HepG2 (cell line): ENCODE data around the gene TULP4. TPM values are rescaled to one million over a fixed set of nuclear protein-coding genes. Genes with fewer than 3 reads are reported as not detected.
"Not testable (repeated sequence)": the region's sequence is repeated elsewhere in the genome, so short reads cannot be mapped to it uniquely, and the experiment has no call there.

Experiments
- ATAC-seq: fragments of 200-7000 bp; cut with Tn5 transposase; 3 replicates; pipeline ENCODE4 v1.9.1; 2020; ENCODE audit warnings: mild to moderate bottlenecking, moderate library complexity
- BruUV-seq: library from RNA; stranded (reverse); fragments of 400-500 nt; replicated peaks from 2 replicates; lab custom pipeline; 2021; lab: Mats Ljungman, UMichigan
- CTCF ChIA-PET: fragments of 300-600 bp; formaldehyde crosslinking; extraction: SDS; loops from one replicate; lab custom pipeline; 2021; ENCODE audit warnings: low total read pairs, inconsistent platforms, low intra/inter-chr PET ratio; lab: Yijun Ruan, JAX
- POLR2A ChIA-PET: fragments of 350-600 bp; sonication (Branson Sonifier 250); formaldehyde crosslinking; loops from one replicate; lab custom pipeline; 2020; ENCODE audit warnings: antibody characterized with exemption, inconsistent platforms; lab: Yijun Ruan, JAX
- DNase-seq: peaks from one replicate; pipeline ENCODE4 v3.0.0-alpha.2; 2015; ENCODE audit warnings: low spot score
- FAIRE-seq: peaks from 3 replicates; lab custom pipeline; 2011; peaks lifted over from hg19 to GRCh38; lab: Jason Lieb, UNC
- H2AFZ ChIP-seq: one replicate; pipeline ENCODE4 v1.6.1; 2011; ENCODE audit warnings: low read length, inconsistent platforms
- H3K27ac ChIP-seq: fragments of 300-600 bp; 3 replicates; pipeline ENCODE4 v1.8.0; 2011; ENCODE audit warnings: mixed run types, mild to moderate bottlenecking, mixed read lengths, low read length, inconsistent platforms; ENCODE audit not compliant: insufficient read depth; ENCODE audit errors: extremely low read length
- H3K27me3 ChIP-seq, 2 experiments: fragments of 200-600 bp in 1 of 2; 2 replicates in 1 of 2; 3 replicates in 1 of 2; pipeline versions ENCODE4 v1.6.0 to v1.8.0; 2011; ENCODE audit warnings: low read length in 2 of 2, mild to moderate bottlenecking in 2 of 2, moderate library complexity in 2 of 2, inconsistent platforms in 1 of 2; ENCODE audit not compliant: insufficient read depth in 2 of 2, control insufficient read depth in 1 of 2
- H3K36me3 ChIP-seq, 2 experiments: fragments of 200-600 bp in 1 of 2; replicated peaks in 1 of 2; 2 replicates in 1 of 2; 3 replicates in 1 of 2; pipeline versions ENCODE4 v1.5.1 to v1.8.0; 2011; ENCODE audit warnings: low read length in 2 of 2, inconsistent platforms in 1 of 2; ENCODE audit not compliant: insufficient read depth in 2 of 2, control insufficient read depth in 1 of 2
- H3K4me1 ChIP-seq: 2 replicates; pipeline ENCODE4 v1.5.1; 2012; ENCODE audit warnings: low read length, inconsistent platforms; ENCODE audit not compliant: insufficient read depth
- H3K4me2 ChIP-seq: 2 replicates; pipeline ENCODE4 v1.6.0; 2011; ENCODE audit warnings: low read depth, low read length, inconsistent platforms
- H3K4me3 ChIP-seq, 3 experiments: fragments of 200-600 bp in 1 of 3; sonication (generic), shearing (Covaris generic) in 1 of 3; replicated peaks in 1 of 3; 2 replicates each; pipeline ENCODE4 v1.5.1; 2011 to 2016; ENCODE audit warnings: low read length in 3 of 3, inconsistent platforms in 2 of 3, low read depth in 2 of 3, mild to moderate bottlenecking in 2 of 3, control low read depth in 1 of 3, mixed read lengths in 1 of 3; ENCODE audit not compliant: insufficient read depth in 1 of 3
- H3K79me2 ChIP-seq: one replicate; pipeline ENCODE4 v1.6.1; 2011; ENCODE audit warnings: low read length, inconsistent platforms; ENCODE audit not compliant: insufficient read depth
- H3K9ac ChIP-seq: 2 replicates; pipeline ENCODE4 v1.6.0; 2011; ENCODE audit warnings: mild to moderate bottlenecking, low read depth, low read length, inconsistent platforms; ENCODE audit not compliant: insufficient read depth
- H3K9me3 ChIP-seq: 2 replicates; pipeline ENCODE4 v1.5.1; 2012; ENCODE audit warnings: mild to moderate bottlenecking, low read length
- H4K20me1 ChIP-seq: 2 replicates; pipeline ENCODE4 v1.6.0; 2011; ENCODE audit warnings: inconsistent platforms, mild to moderate bottlenecking, low read length, moderate library complexity; ENCODE audit not compliant: insufficient read depth
- ATF2 ChIP-seq: sonication (generic); formaldehyde crosslinking; IDR thresholded peaks from 2 replicates; pipeline ENCODE4 v1.4.0; 2020; ENCODE audit warnings: missing genetic modification reagents
- FOXP1 ChIP-seq, 2 experiments: fragments of 450-650 bp in 1 of 2; IDR thresholded peaks; 2 replicates each; pipeline ENCODE4 v1.6.1; 2017 to 2018; ENCODE audit warnings: antibody characterized with exemption in 1 of 2
- MED1 ChIP-seq: sonication (generic); formaldehyde crosslinking; IDR thresholded peaks from 2 replicates; pipeline ENCODE4 v1.4.0; 2020; ENCODE audit warnings: missing genetic modification reagents
- PAXIP1 ChIP-seq: sonication (generic); formaldehyde crosslinking; conservative IDR thresholded peaks from 2 replicates; pipeline ENCODE4 v1.4.0; 2020; ENCODE audit warnings: mild to moderate bottlenecking, missing genetic modification reagents, moderate library complexity
- ZBTB43 ChIP-seq: sonication (generic); formaldehyde crosslinking; conservative IDR thresholded peaks from 2 replicates; pipeline ENCODE4 v1.4.0; 2020; ENCODE audit warnings: missing genetic modification reagents
- ZNF605 ChIP-seq: sonication (generic); formaldehyde crosslinking; IDR thresholded peaks from 2 replicates; pipeline ENCODE4 v1.8.0; 2022; ENCODE audit warnings: mild to moderate bottlenecking, missing genetic modification reagents
- WGBS: methylation state at CpG from one replicate; pipeline ENCODE4 v1.1.6; 2017; ENCODE audit warnings: low lambda C conversion rate; 5-methylcytosine and 5-hydroxymethylcytosine counted together
- in situ Hi-C: cut with HindIII; loops from 2 replicates; pipeline ENCODE4 v1.10.0; 2017; ENCODE audit warnings: low pct_unique_long_range_greater_than_20kb; ENCODE audit not compliant: extremely low pct_ligation_motif_present
- intact Hi-C: fragments of 100-400 bp; cut with micrococcal nuclease; formaldehyde crosslinking; loops from one replicate; pipeline ENCODE4 v1.10.0; 2022; ENCODE audit not compliant: unreplicated experiment
- polyA plus RNA-seq, 8 experiments: library from polyadenylated mRNA; depleted of rRNA in 3 of 8; stranded (reverse) in 7 of 8; unstranded in 1 of 8; fragments of >200 nt; fragmentation: Illumina TruSeq in 4 of 8; extraction: Trizol in 4 of 8; gene quantifications; 2 replicates each; pipeline versions ENCODE4 v1.2.1 to v1.2.3, GENCODE V29; 2011 to 2016; ENCODE audit warnings: low read depth in 4 of 8, missing spikeins in 1 of 8, mixed read lengths in 1 of 8; ENCODE audit not compliant: insufficient read depth in 1 of 8
- total RNA-seq, 5 experiments: library from RNA; depleted of rRNA; stranded (reverse); fragments of >200 nt; fragmentation: Illumina TruSeq; extraction: Trizol; gene quantifications; 2 replicates each; pipeline ENCODE4 v1.2.3, GENCODE V29; 2016; ENCODE audit warnings: low read depth in 1 of 5

Gene TULP4
- total and polyA plus RNA-seq, 2 of the 13 experiments (the other 11 are each of a cell fraction or from before 2014, with no cell fraction given) = 21.1 to 122 TPM

GRCh38 chr6:158339197-158339596 is 26.9 kb downstream of the TULP4 start (continued):
- TF ChIP-seq MED1 (CRISPR knock-in tag) (peak; percentile 61), FOXP1 (CRISPR knock-in tag; IDR thresholded peaks at IDR 0.05) (peak; percentile 40; the same call in 1 of the 2 replicates), ZNF605 (CRISPR knock-in tag) (0 out of 2 replicates have a peak, but pooled peaks have one; percentile 60), PAXIP1 (CRISPR knock-in tag) (peak; percentile 72), ZBTB43 (CRISPR knock-in tag) (0 out of 2 replicates have a peak, but pooled peaks have one; percentile 49)
- not testable (repeated sequence) for TF ChIP-seq FOXP1 (IDR thresholded peaks at IDR 0.05)

- ATAC-seq = no peak
- Histone ChIP-seq H3K79me2 (peaks cover 55% of the 10 kb centered on the region), H3K9me3 (no peaks in the 10 kb centered on the region), H3K36me3 (peaks cover 0 to 8% of the 10 kb centered on the region in 2 experiments; a peak in 1 of 5 replicates), H3K4me2 (no peak overlapping the region), H2AFZ (no peak overlapping the region), H3K4me3 (no peak overlapping the region), H3K4me1 (peaks cover 80% of the 10 kb centered on the region), H4K20me1 (peaks cover 10% of the 10 kb centered on the region), H3K27me3 (no peaks in the 10 kb centered on the region), H3K9ac (no peak overlapping the region), H3K27ac (peak overlapping the region; percentile 67)
- FAIRE-seq = no peak
- WGBS = 94% methylated on average over 4 of the region's 4 CpGs
- intact Hi-C loops (loop anchor here (5.0 kb wide), 1 partner anchor 47 kb away; no protein-coding TSS in a partner anchor), in situ Hi-C loops (no loop called here)
- ChIA-PET CTCF (no interaction called here), POLR2A (interaction anchor here (0.8 to 2.5 kb wide), 3 partner anchors 12 to 109 kb away, joined by 3 to 16 read pairs (median 3); no protein-coding TSS in a partner anchor)
- BruUV-seq = no TSS peak
- DNase-seq = no peak
- TF ChIP-seq ATF2 (CRISPR knock-in tag) = no peak
Measured at GRCh38 chr6:158340252-158340651, 28.0 kb downstream of the TULP4 start.
